SK-N-SH (cell line): ENCODE data around the gene ELP4. TPM values are rescaled to one million over a fixed set of nuclear protein-coding genes. Genes with fewer than 3 reads are reported as not detected.

Experiments used
- CTCF ChIA-PET: fragments of 300-600, 350-600 bp; formaldehyde crosslinking; extraction: SDS; loops from one replicate; lab custom pipeline; 2021; lab: Yijun Ruan, JAX
- POLR2A ChIA-PET: fragments of 350-600 bp; sonication (Branson Sonifier 250); formaldehyde crosslinking; extraction: SDS; loops from one replicate; lab custom pipeline; 2020; ENCODE audit warnings: antibody characterized with exemption, inconsistent platforms; lab: Yijun Ruan, JAX
- DNase-seq: peaks from one replicate; pipeline ENCODE4 v3.0.0; 2012
- H2AFZ ChIP-seq: fragments of 200-600 bp; sonication (generic); 2 replicates; pipeline ENCODE4 v1.8.1; 2016; ENCODE audit warnings: antibody characterized with exemption, mild to moderate bottlenecking, low read depth
- H3F3A ChIP-seq: fragments of 200-600 bp; sonication (generic); replicated peaks from 2 replicates; pipeline ENCODE3; 2016; ENCODE audit warnings: antibody characterized with exemption, mild to moderate bottlenecking; ENCODE audit not compliant: insufficient read depth
- H3K27ac ChIP-seq, 2 experiments: fragments of 200-500 bp in 1 of 2; fragments of 200-600 bp in 1 of 2; sonication (Bioruptor generic) in 1 of 2; sonication (generic), shearing (Covaris generic) in 1 of 2; 2 replicates each; pipeline versions ENCODE4 v1.5.1 to v1.6.1; 2014 to 2016; ENCODE audit warnings: low read depth in 2 of 2, inconsistent platforms in 1 of 2, low read length in 1 of 2, mild to moderate bottlenecking in 1 of 2, mixed read lengths in 1 of 2
- H3K27me3 ChIP-seq: fragments of 200-600 bp; sonication (generic), shearing (Covaris generic); 2 replicates; pipeline ENCODE4 v1.6.1; 2016; ENCODE audit warnings: mixed run types; ENCODE audit not compliant: insufficient read depth
- H3K36me3 ChIP-seq, 2 experiments: fragments of 200-500 bp in 1 of 2; fragments of 200-600 bp in 1 of 2; sonication (Bioruptor generic) in 1 of 2; sonication (generic) in 1 of 2; replicated peaks in 1 of 2; 2 replicates each; pipeline versions ENCODE3 to v1.5.1; 2014 to 2016; ENCODE audit warnings: low read length in 1 of 2, mild to moderate bottlenecking in 1 of 2; ENCODE audit not compliant: insufficient read depth in 2 of 2, control insufficient read depth in 1 of 2
- H3K4me1 ChIP-seq, 2 experiments: fragments of 200-500 bp in 1 of 2; fragments of 200-600 bp in 1 of 2; sonication (Bioruptor generic) in 1 of 2; sonication (generic), shearing (Covaris generic) in 1 of 2; 2 replicates each; pipeline versions ENCODE4 v1.5.1 to v1.6.1; 2014 to 2016; ENCODE audit warnings: low read depth in 1 of 2, low read length in 1 of 2, mixed run types in 1 of 2; ENCODE audit not compliant: insufficient read depth in 2 of 2, control insufficient read depth in 1 of 2
- H3K4me2 ChIP-seq: fragments of 200-600 bp; sonication (generic), shearing (Covaris generic); 2 replicates; pipeline ENCODE4 v1.6.1; 2017; ENCODE audit warnings: mixed run types
- H3K4me3 ChIP-seq, 2 experiments: fragments of 200-500 bp in 1 of 2; fragments of 200-600 bp in 1 of 2; sonication (Bioruptor generic) in 1 of 2; sonication (generic), shearing (Covaris generic) in 1 of 2; 2 replicates each; pipeline versions ENCODE4 v1.5.1 to v1.8.1; 2014 to 2016; ENCODE audit warnings: low read depth in 2 of 2, inconsistent platforms in 1 of 2, low read length in 1 of 2, mild to moderate bottlenecking in 1 of 2, mixed read lengths in 1 of 2, moderate library complexity in 1 of 2
- H3K79me2 ChIP-seq: fragments of 200-600 bp; sonication (generic); 2 replicates; pipeline ENCODE4 v1.8.1; 2017; ENCODE audit warnings: mild to moderate bottlenecking; ENCODE audit not compliant: insufficient read depth
- H3K9ac ChIP-seq: fragments of 200-600 bp; sonication (generic); 2 replicates; pipeline ENCODE4 v1.6.1; 2017; ENCODE audit warnings: mixed run types
- H3K9me2 ChIP-seq: fragments of 200-600 bp; sonication (generic); 2 replicates; pipeline ENCODE4 v1.6.1; 2017; ENCODE audit warnings: mixed run types
- H3K9me3 ChIP-seq: fragments of 200-600 bp; sonication (generic); 2 replicates; pipeline ENCODE4 v1.6.1; 2017; ENCODE audit warnings: mixed run types, mild to moderate bottlenecking, moderate library complexity
- H4K20me1 ChIP-seq: fragments of 200-600 bp; sonication (generic); 2 replicates; pipeline ENCODE4 v1.6.1; 2017; ENCODE audit warnings: mild to moderate bottlenecking, mixed run types; ENCODE audit not compliant: insufficient read depth
- CHD2 ChIP-seq: fragments of 150-350 bp; IDR thresholded peaks from 2 replicates; pipeline ENCODE4 v1.6.1; 2018; ENCODE audit warnings: low read length; ENCODE audit not compliant: partially characterized antibody
- CTCF ChIP-seq: fragments of 200-600 bp; sonication (generic); IDR thresholded peaks from 2 replicates; pipeline ENCODE4 v1.6.1; 2017; ENCODE audit warnings: antibody characterized with exemption, mild to moderate bottlenecking, moderate library complexity
- ELF1 ChIP-seq: IDR thresholded peaks from 2 replicates; pipeline ENCODE4 v1.4.0; 2012
- EP300 ChIP-seq, 2 experiments: IDR thresholded peaks; 2 replicates each; pipeline versions ENCODE4 v1.4.0 to v1.6.1; 2012; ENCODE audit warnings: borderline replicate concordance in 1 of 2, low read depth in 1 of 2, low read length in 1 of 2
- FOXM1 ChIP-seq: IDR thresholded peaks from 2 replicates; pipeline ENCODE4 v1.4.0; 2012; ENCODE audit warnings: low read depth, mild to moderate bottlenecking
- GABPA ChIP-seq: IDR thresholded peaks from 2 replicates; pipeline ENCODE4 v1.4.0; 2012; ENCODE audit warnings: low read depth, mild to moderate bottlenecking
- IRF3 ChIP-seq: fragments of 150-350 bp; IDR thresholded peaks from 2 replicates; pipeline ENCODE4 v1.6.1; 2016; ENCODE audit warnings: mild to moderate bottlenecking, low read depth, low read length
- MEF2A ChIP-seq: IDR thresholded peaks from 2 replicates; pipeline ENCODE4 v1.4.0; 2012; ENCODE audit warnings: low read depth, borderline replicate concordance
- MXI1 ChIP-seq: IDR thresholded peaks from 2 replicates; pipeline ENCODE4 v1.6.1; 2012; ENCODE audit warnings: mild to moderate bottlenecking, low read depth, low read length, improper control_type of control experiment
- NFIC ChIP-seq: IDR thresholded peaks from 2 replicates; pipeline ENCODE4 v1.4.0; 2012; ENCODE audit warnings: borderline replicate concordance
- NRF1 ChIP-seq: IDR thresholded peaks from 2 replicates; pipeline ENCODE4 v1.6.1; 2012; ENCODE audit warnings: low read depth, mild to moderate bottlenecking, low read length
- PBX3 ChIP-seq: IDR thresholded peaks from 2 replicates; pipeline ENCODE4; 2012
- RAD21 ChIP-seq: IDR thresholded peaks from 2 replicates; pipeline ENCODE4 v1.6.1; 2012; ENCODE audit warnings: mild to moderate bottlenecking, low read length
- RCOR1 ChIP-seq: fragments of 150-350 bp; IDR thresholded peaks from 2 replicates; pipeline ENCODE4 v1.6.1; 2017; ENCODE audit warnings: antibody characterized with exemption, low read length
- RFX5 ChIP-seq: IDR thresholded peaks from 2 replicates; pipeline ENCODE4 v1.6.1; 2012; ENCODE audit warnings: mild to moderate bottlenecking, improper control_type of control experiment, low read length
- RXRA ChIP-seq: IDR thresholded peaks from 2 replicates; pipeline ENCODE4 v1.4.0; 2012; ENCODE audit warnings: low read depth, mild to moderate bottlenecking, borderline replicate concordance
- TCF12 ChIP-seq: IDR thresholded peaks from 2 replicates; pipeline ENCODE4 v1.4.0; 2012
- TEAD4 ChIP-seq: IDR thresholded peaks from 2 replicates; pipeline ENCODE4 v1.4.0; 2012; ENCODE audit warnings: mild to moderate bottlenecking, borderline replicate concordance; ENCODE audit not compliant: insufficient read depth
- YY1 ChIP-seq: IDR thresholded peaks from 2 replicates; pipeline ENCODE4 v1.4.0; 2012; ENCODE audit warnings: low read depth, mild to moderate bottlenecking
- ZBTB33 ChIP-seq: IDR thresholded peaks from 2 replicates; pipeline ENCODE4 v1.4.0; 2012; ENCODE audit warnings: low read depth, borderline replicate concordance
- WGBS: methylation state at CpG from one replicate; pipeline ENCODE4 v1.1.6; 2017; ENCODE audit warnings: low lambda C conversion rate; 5-methylcytosine and 5-hydroxymethylcytosine counted together
- polyA plus RNA-seq, 3 experiments: library from polyadenylated mRNA; depleted of rRNA; stranded (reverse); fragments of >200 nt; gene quantifications; 2 replicates each; pipeline ENCODE4 v1.2.3, GENCODE V29; 2012

ELP4 gene
- polyA plus RNA-seq, 1 of the 3 experiments (the other 2 are of a cell fraction): 7.0 TPM

GRCh38 chr11:31512117-31512516 is 2.5 kb downstream of the ELP4 start:
- no peaks in the 10 kb centered on the region for H3K9me3 ChIP-seq
- H3K27me3 ChIP-seq: no peaks in the 10 kb centered on the region
- CTCF ChIA-PET: no interaction called here
- H3K4me1 ChIP-seq: peaks cover 12 to 22% of the 10 kb centered on the region in 2 experiments; a peak in 3 of 4 replicates
- H3F3A ChIP-seq: no peaks in the 10 kb centered on the region
- H4K20me1 ChIP-seq: no peaks in the 10 kb centered on the region
- peaks cover 29% of the 10 kb centered on the region for H3K79me2 ChIP-seq
- WGBS: 97% methylated on average over 6 of the region's 6 CpGs
- H2AFZ ChIP-seq: no peak overlapping the region
- H3K4me2 ChIP-seq: no peak overlapping the region
- no peak overlapping the region for H3K4me3 ChIP-seq
- no peak overlapping the region for H3K9ac ChIP-seq
- no peak overlapping the region for H3K27ac ChIP-seq
- no peaks in the 10 kb centered on the region for H3K36me3 ChIP-seq
- no peaks in the 10 kb centered on the region for H3K9me2 ChIP-seq
- TF ChIP-seq TCF12 (no peak), RCOR1 (no peak), IRF3 (no peak), CTCF (no peak), ELF1 (no peak), FOXM1 (no peak), ZBTB33 (no peak), MEF2A (no peak), NFIC (no peak), RAD21 (no peak), RXRA (no peak), GABPA (no peak), TEAD4 (no peak), EP300 (IDR thresholded peaks at IDR 0.05; ENCODE audit: borderline replicate concordance in 1 of 2, low read depth in 1 of 2, low read length in 1 of 2) (no peak), YY1 (no peak), NRF1 (no peak), MXI1 (no peak), CHD2 (no peak), RFX5 (no peak), PBX3 (no peak)
- TF ChIP-seq, all 33 proteins: peak for 0
- POLR2A ChIA-PET: no interaction called here
- no peak for DNase-seq
